Cardiac fibroblast (primary cell): ENCODE data around the gene EXOC3L2.
"Not testable (repeated sequence)": the region's sequence is repeated elsewhere in the genome, so short reads cannot be mapped to it uniquely, and the experiment has no call there.

Experiments used
- DNase-seq, 2 donors: peaks; one replicate each; pipeline versions ENCODE4 v3.0.0 to v3.0.0-alpha.2; 2010; ENCODE audit warnings: low read depth in 2 of 2
- H3K4me3 ChIP-seq, 2 donors: replicated peaks in 1 of 2; 1 replicate in 1 of 2; 2 replicates in 1 of 2; pipeline ENCODE4 v1.5.1; 2011; ENCODE audit warnings: low read depth in 2 of 2, low read length in 2 of 2, mild to moderate bottlenecking in 2 of 2, moderate library complexity in 1 of 2
- CTCF ChIP-seq: IDR thresholded peaks from one replicate; pipeline ENCODE4 v1.5.1; 2011; ENCODE audit warnings: low read depth, mild to moderate bottlenecking, low read length, inconsistent platforms

The EXOC3L2 gene

GRCh38 chr19:45243144-45243732 lies 2.0 kb downstream of the EXOC3L2 start:
- H3K4me3 ChIP-seq, result no peak overlapping the region
- no peak for TF ChIP-seq CTCF
- DNase-seq, result no peak

- TF ChIP-seq CTCF, result no peak
- no peak overlapping the region for H3K4me3 ChIP-seq
- no peak for DNase-seq
Measured at GRCh38 chr19:45238556-45238955, 6.7 kb downstream of the EXOC3L2 start.

GRCh38 chr19:45235485-45235884 lies 9.7 kb downstream of the EXOC3L2 start:
- no peak for DNase-seq
- no peak overlapping the region for H3K4me3 ChIP-seq
- no peak for TF ChIP-seq CTCF

- no peak for TF ChIP-seq CTCF
- H3K4me3 ChIP-seq, result no peak overlapping the region
- no peak for DNase-seq
Measured at GRCh38 chr19:45234089-45234869, 10.9 kb downstream of the EXOC3L2 start.

- H3K4me3 ChIP-seq, result no peak overlapping the region
- no peak for DNase-seq
- TF ChIP-seq CTCF, result no peak
Measured at GRCh38 chr19:45231891-45232290, 13.3 kb downstream of the EXOC3L2 start.

- H3K4me3 ChIP-seq, DNase-seq: not testable (repeated sequence)
Measured at GRCh38 chr19:45229056-45229455, 16.2 kb downstream of the EXOC3L2 start.

- no peak overlapping the region for H3K4me3 ChIP-seq
- TF ChIP-seq CTCF, result no peak
- no peak for DNase-seq
Measured at GRCh38 chr19:45224645-45225044, 20.6 kb downstream of the EXOC3L2 start.
